ENCODE results near the gene KRT76.

KRT76 gene

DNA sequence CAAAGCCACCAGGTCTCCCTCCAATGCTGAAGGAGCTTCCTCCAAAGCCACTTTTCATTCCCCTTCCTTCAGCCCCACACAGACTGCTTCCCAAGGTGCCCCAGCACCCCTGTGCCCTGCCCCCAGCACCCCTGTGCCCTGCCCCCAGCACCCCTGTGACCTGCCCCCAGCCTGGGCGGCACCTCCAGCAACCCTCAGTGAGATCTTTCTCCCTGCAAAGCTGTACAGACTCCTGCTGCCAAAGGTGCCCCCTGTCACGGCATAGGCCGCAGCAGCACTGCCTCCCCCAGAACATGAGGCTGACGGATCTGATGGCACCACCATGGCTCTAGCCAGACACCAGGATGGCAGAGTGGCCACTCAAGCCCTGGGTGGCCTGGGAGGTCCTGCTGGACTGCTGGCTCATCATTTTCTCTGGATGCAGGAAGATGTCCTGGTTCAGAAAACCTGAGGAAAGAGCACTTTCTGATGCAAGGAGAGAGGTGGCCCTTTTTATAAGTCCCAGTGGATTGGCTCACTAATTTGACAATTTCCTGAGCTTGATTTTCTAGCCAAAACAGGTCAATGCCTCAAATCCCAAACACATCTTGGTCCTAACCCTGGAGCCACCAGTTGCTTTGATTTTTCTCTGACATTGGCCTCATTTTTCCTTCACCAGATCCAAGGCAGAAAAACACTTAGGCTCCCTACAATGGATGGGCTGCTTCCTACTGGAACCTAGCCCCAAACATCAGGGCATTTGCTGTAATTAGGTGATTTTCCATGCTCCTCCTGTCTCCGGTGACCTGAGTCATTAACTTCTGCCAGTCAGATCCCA, 41.1 kb downstream of the KRT76 start:
- Histone ChIP-seq H3K79me2 (ENCODE audit: insufficient read depth, low read length) (no peaks in the 10 kb centered on the region), H3K9ac (ENCODE audit: low read depth, low read length) (no peak overlapping the region), H3K4me2 (ENCODE audit: insufficient read depth, low read length) (no peak overlapping the region), H4K20me1 (ENCODE audit: insufficient read depth, low read length) (0 out of 2 replicates have a peak, but pooled peaks cover 3% of the 10 kb centered on the region), H2AFZ (ENCODE audit: low read depth, low read length) (no peak overlapping the region), H3K27ac (ENCODE audit: low read length) (no peak overlapping the region), H3K27me3 (ENCODE audit: insufficient read depth, low read length, poor library complexity) (peaks cover 2% of the 10 kb centered on the region), H3K9me3 (ENCODE audit: insufficient read depth, low read length, severe bottlenecking) (no peaks in the 10 kb centered on the region), H3K4me1 (ENCODE audit: insufficient read depth, low read length) (no peaks in the 10 kb centered on the region), H3K36me3 (ENCODE audit: insufficient read depth, low read length) (no peaks in the 10 kb centered on the region), H3K4me3 (ENCODE audit: low read depth in 1 of 2, low read length in 2 of 2) (no peak overlapping the region)
- TF ChIP-seq EZH2 (IDR thresholded peaks at IDR 0.05; ENCODE audit: borderline replicate concordance, low read depth, low read length, severe bottlenecking) (no peak), CTCF (IDR thresholded peaks at IDR 0.05; ENCODE audit: borderline replicate concordance, extremely low read depth, low read length, poor library complexity, severe bottlenecking) (no peak)
- ATAC-seq (ENCODE audit: insufficient read depth, low read depth) (no peak), DNase-seq (no peak)

- Histone ChIP-seq H3K9ac (ENCODE audit: low read depth, low read length) (no peak overlapping the region), H3K79me2 (ENCODE audit: insufficient read depth, low read length) (no peaks in the 10 kb centered on the region), H4K20me1 (ENCODE audit: insufficient read depth, low read length) (0 out of 2 replicates have a peak, but pooled peaks cover 3% of the 10 kb centered on the region), H3K4me1 (ENCODE audit: insufficient read depth, low read length) (no peaks in the 10 kb centered on the region), H2AFZ (ENCODE audit: low read depth, low read length) (no peak overlapping the region), H3K9me3 (ENCODE audit: insufficient read depth, low read length, severe bottlenecking) (no peaks in the 10 kb centered on the region), H3K4me2 (ENCODE audit: insufficient read depth, low read length) (no peak overlapping the region), H3K36me3 (ENCODE audit: insufficient read depth, low read length) (no peaks in the 10 kb centered on the region), H3K27me3 (ENCODE audit: insufficient read depth, low read length, poor library complexity) (peaks cover 2% of the 10 kb centered on the region), H3K4me3 (ENCODE audit: low read depth in 1 of 2, low read length in 2 of 2) (no peak overlapping the region), H3K27ac (ENCODE audit: low read length) (no peak overlapping the region)
- TF ChIP-seq EZH2 (IDR thresholded peaks at IDR 0.05; ENCODE audit: borderline replicate concordance, low read depth, low read length, severe bottlenecking) (no peak), CTCF (IDR thresholded peaks at IDR 0.05; ENCODE audit: borderline replicate concordance, extremely low read depth, low read length, poor library complexity, severe bottlenecking) (no peak)
- ATAC-seq (ENCODE audit: insufficient read depth, low read depth) (no peak), DNase-seq (no peak)
Measured at GRCh38 chr12:52735106-52735505, 42.0 kb downstream of the KRT76 start.

DNA sequence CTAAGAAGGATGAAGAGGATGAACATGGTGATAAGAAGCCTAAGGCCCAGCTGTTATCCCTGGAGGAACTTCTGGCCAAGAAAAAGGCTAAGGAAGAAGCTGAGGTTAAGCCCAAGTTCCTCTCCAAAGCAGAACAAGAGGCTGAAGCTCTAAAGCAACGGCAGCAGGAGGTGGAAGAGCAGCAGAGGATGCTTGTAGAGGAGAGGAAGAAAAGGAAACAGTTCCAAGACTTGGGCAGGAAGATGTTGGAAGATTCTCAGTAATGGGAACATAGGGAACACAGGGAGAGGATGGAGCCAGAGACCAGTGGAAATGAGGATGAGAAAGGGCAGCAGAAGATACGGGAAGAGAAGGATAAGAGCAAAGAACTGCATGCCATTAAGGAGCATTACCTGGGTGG, 46.4 kb downstream of the KRT76 start:
- DNase-seq (no peak), ATAC-seq (ENCODE audit: insufficient read depth, low read depth) (no peak)
- Histone ChIP-seq H4K20me1 (ENCODE audit: insufficient read depth, low read length) (peaks cover 3% of the 10 kb centered on the region; the same call in 1 of the 2 replicates), H3K27me3 (ENCODE audit: insufficient read depth, low read length, poor library complexity) (peaks cover 7% of the 10 kb centered on the region), H3K9ac (ENCODE audit: low read depth, low read length) (no peak overlapping the region), H3K79me2 (ENCODE audit: insufficient read depth, low read length) (no peaks in the 10 kb centered on the region), H2AFZ (ENCODE audit: low read depth, low read length) (no peak overlapping the region), H3K4me3 (ENCODE audit: low read depth in 1 of 2, low read length in 2 of 2) (no peak overlapping the region), H3K4me1 (ENCODE audit: insufficient read depth, low read length) (no peaks in the 10 kb centered on the region), H3K36me3 (ENCODE audit: insufficient read depth, low read length) (no peaks in the 10 kb centered on the region), H3K9me3 (ENCODE audit: insufficient read depth, low read length, severe bottlenecking) (no peaks in the 10 kb centered on the region), H3K27ac (ENCODE audit: low read length) (no peak overlapping the region), H3K4me2 (ENCODE audit: insufficient read depth, low read length) (no peak overlapping the region)
- TF ChIP-seq EZH2 (IDR thresholded peaks at IDR 0.05; ENCODE audit: borderline replicate concordance, low read depth, low read length, severe bottlenecking) (no peak), CTCF (IDR thresholded peaks at IDR 0.05; ENCODE audit: borderline replicate concordance, extremely low read depth, low read length, poor library complexity, severe bottlenecking) (no peak)

Data from DND-41 (cell line).